D721Med (cell line): ENCODE measurements around the gene EPN2.

Experiments
- DNase-seq: peaks from one replicate; pipeline ENCODE4 v3.0.0; 2011; ENCODE audit warnings: low spot score; ENCODE audit not compliant: insufficient read length
- FAIRE-seq: peaks from 2 replicates; lab custom pipeline; 2011; peaks lifted over from hg19 to GRCh38; lab: Jason Lieb, UNC
- CTCF ChIP-seq: IDR thresholded peaks from 2 replicates; pipeline ENCODE4 v1.5.1; 2012; ENCODE audit warnings: mild to moderate bottlenecking, control low read depth; ENCODE audit not compliant: insufficient read depth; ENCODE audit errors: missing control alignments

EPN2 gene

GRCh38 chr17:19306160-19307111, 69.3 kb downstream of the EPN2 start:
- FAIRE-seq (no peak), DNase-seq (no peak)
- no peak for TF ChIP-seq CTCF

DNA sequence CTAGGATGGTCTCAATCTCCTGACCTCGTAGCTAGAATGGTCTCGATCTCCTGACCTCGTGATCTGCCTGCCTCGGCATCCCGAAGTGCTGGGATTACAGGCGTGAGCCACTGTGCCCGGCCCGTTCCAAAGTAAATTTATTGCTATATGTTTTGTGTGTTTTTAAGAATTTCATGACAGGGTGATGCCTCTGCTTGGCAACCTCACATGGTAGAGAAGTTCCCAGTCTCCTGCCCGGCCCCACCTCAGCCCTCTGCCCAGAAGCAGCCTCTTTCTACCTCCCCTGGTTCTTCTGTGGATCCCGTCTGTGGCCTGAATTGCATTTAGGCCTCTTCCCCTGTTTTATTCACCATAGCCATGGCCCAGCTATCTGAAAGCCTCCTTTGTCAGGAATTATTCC, 70.4 kb downstream of the EPN2 start:
- DNase-seq (no peak), FAIRE-seq (no peak)
- TF ChIP-seq CTCF = no peak

- no peak for DNase-seq
- TF ChIP-seq CTCF = no peak
- FAIRE-seq = no peak
These were observed 71.2 kb downstream of the EPN2 start for GRCh38 chr17:19308398-19308797.

DNA sequence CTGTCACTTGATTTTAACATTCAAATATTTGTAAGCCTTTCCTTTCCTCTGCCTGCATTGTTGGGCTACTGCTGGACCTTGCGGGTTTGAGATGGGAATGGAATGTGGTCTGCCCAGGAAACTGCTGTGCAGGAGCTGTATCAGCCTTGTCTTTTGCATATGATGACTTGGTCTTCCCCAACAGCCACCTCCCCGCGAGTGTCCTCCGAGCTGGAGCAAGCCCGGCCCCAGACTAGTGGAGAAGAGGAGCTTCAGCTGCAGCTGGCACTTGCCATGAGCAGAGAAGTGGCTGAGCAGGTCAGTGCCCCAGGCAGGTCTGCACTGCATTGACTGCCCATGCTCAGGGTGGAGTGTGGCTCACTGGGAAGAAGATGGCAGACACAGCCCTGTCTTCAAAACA, 72.5 kb downstream of the EPN2 start:
- no peak for TF ChIP-seq CTCF
- DNase-seq (no peak), FAIRE-seq (no peak)

DNA sequence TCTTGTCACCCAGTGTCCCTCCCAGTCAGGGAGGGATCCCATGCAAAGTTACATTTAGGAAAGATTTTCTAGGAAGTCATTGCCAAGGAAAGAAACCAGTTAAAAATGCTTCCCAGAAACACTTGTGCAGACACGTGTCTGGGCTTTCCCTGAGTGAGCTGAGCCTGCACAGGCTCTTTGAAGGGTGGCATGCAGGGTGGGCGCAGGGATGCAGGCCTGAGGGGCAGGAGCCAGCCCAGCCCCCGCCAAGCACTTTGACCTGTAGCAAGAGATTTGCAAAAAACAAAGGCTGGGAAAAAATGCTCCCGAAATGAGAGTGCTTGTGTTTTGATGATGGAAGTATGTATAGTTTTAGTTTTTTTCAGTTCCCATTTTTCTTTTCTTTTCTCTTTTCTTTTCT, 73.0 kb downstream of the EPN2 start:
- TF ChIP-seq CTCF = no peak
- no peak for FAIRE-seq
- DNase-seq = no peak

- TF ChIP-seq CTCF = no peak
- no peak for FAIRE-seq
- DNase-seq = no peak
These were observed 73.8 kb downstream of the EPN2 start for GRCh38 chr17:19311016-19311415.
